Esophagus squamous epithelium (tissue), 5 donors: ENCODE results near the gene CRB3. TPM values are rescaled to one million over a fixed set of nuclear protein-coding genes. Genes with fewer than 3 reads are reported as not detected.

ENCODE experiments used
- DNase-seq: peaks from one replicate; lab custom pipeline; 2025; lab: John Stamatoyannopoulos, UW
- H3K27ac ChIP-seq, 4 donors: fragments of 200-600 bp; sonication (generic); one replicate each; pipeline ENCODE4 v1.5.1; 2016 to 2019; ENCODE audit warnings: mild to moderate bottlenecking in 1 of 4
- H3K27me3 ChIP-seq, 4 donors: fragments of 200-600 bp; sonication (generic); 1 replicate in 3 of 4; 2 replicates in 1 of 4; pipeline versions ENCODE4 v1.5.1 to v1.6.0; 2017 to 2021; ENCODE audit warnings: antibody characterized with exemption in 1 of 4
- H3K36me3 ChIP-seq, 3 donors: fragments of 200-600 bp; sonication (generic); one replicate each; pipeline ENCODE4 v1.5.1; 2016 to 2019
- H3K4me1 ChIP-seq, 3 donors: fragments of 200-600 bp; sonication (generic); one replicate each; pipeline ENCODE4 v1.5.1; 2017 to 2019
- H3K4me3 ChIP-seq, 4 donors: fragments of 200-600 bp; sonication (generic); 1 replicate in 3 of 4; 2 replicates in 1 of 4; pipeline ENCODE4 v1.5.1; 2016 to 2019; ENCODE audit warnings: mild to moderate bottlenecking in 2 of 4, moderate library complexity in 1 of 4
- H3K9me3 ChIP-seq, 3 donors: fragments of 200-600 bp; sonication (generic); one replicate each; pipeline ENCODE4 v1.5.1; 2016 to 2019
- POLR2A ChIP-seq, 4 donors: fragments of 450-650 bp; IDR thresholded peaks; one replicate each; pipeline ENCODE4 v1.6.1; 2017; ENCODE audit warnings: antibody characterized with exemption in 4 of 4, mild to moderate bottlenecking in 4 of 4, moderate library complexity in 3 of 4
- WGBS, 2 donors: methylation state at CpG; one replicate each; pipeline ENCODE4 v1.1.5; 2018; 5-methylcytosine and 5-hydroxymethylcytosine counted together
- intact Hi-C: fragments of 100-400 bp; cut with DNase I; formaldehyde crosslinking; loops from one replicate; pipeline ENCODE4 v1.15.0; 2022
- total RNA-seq, 4 donors: library from RNA; depleted of rRNA; stranded (reverse); fragments of >200 nt; gene quantifications; one replicate each; pipeline ENCODE4 v1.1.0, GENCODE V29; 2016
- TF ChIP-seq, protein P1 (sequence below), 6 experiments: fragments of 450-650 bp in 4 of 6; fragments of 200-600 bp in 2 of 6; sonication (generic) in 2 of 6; IDR thresholded peaks; one replicate each; pipeline ENCODE4 v1.5.1; 2016 to 2019; ENCODE audit warnings: antibody characterized with exemption in 6 of 6, mild to moderate bottlenecking in 4 of 6, moderate library complexity in 4 of 6
- donor health status: DM: yes; HTN: yes; CAD: no.

CRB3 gene
- total RNA-seq, 4 donors from 2014 or later = 42.9 to 61.9 (median 56.2) TPM

DNA sequence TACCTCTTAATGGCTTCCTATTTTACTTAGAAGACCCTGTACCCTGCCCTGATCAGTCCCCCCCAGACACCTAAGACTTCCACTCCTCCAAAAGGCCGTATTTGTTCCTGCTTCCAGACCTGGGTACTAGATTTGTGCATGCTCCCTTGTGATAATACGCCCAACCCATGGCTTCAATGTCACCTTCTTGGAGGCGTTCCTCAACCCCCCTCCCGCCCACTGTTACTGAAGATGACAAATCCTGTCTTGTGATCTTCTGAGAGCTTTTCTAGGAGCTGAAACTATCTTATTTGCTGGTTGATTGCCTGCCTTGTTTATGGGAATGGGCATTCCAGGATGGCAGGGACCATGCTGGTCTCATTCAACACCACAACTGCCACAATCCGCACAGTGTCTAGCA, 13.9 kb upstream of the CRB3 start:
- Histone ChIP-seq H3K9me3 (peaks cover 0 to 14% (median 7%) of the 10 kb centered on the region in 3 donors), H3K36me3 (peaks cover 0 to 80% (median 8%) of the 10 kb centered on the region in 3 donors), H3K27me3 (no peaks in the 10 kb centered on the region), H3K27ac (no peak overlapping the region), H3K4me3 (no peak overlapping the region), H3K4me1 (peaks cover 0 to 8% (median 0%) of the 10 kb centered on the region in 3 donors)
- TF ChIP-seq, protein P1, sequence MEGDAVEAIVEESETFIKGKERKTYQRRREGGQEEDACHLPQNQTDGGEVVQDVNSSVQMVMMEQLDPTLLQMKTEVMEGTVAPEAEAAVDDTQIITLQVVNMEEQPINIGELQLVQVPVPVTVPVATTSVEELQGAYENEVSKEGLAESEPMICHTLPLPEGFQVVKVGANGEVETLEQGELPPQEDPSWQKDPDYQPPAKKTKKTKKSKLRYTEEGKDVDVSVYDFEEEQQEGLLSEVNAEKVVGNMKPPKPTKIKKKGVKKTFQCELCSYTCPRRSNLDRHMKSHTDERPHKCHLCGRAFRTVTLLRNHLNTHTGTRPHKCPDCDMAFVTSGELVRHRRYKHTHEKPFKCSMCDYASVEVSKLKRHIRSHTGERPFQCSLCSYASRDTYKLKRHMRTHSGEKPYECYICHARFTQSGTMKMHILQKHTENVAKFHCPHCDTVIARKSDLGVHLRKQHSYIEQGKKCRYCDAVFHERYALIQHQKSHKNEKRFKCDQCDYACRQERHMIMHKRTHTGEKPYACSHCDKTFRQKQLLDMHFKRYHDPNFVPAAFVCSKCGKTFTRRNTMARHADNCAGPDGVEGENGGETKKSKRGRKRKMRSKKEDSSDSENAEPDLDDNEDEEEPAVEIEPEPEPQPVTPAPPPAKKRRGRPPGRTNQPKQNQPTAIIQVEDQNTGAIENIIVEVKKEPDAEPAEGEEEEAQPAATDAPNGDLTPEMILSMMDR (IDR thresholded peaks at IDR 0.05) = no peak
- TF ChIP-seq POLR2A (IDR thresholded peaks at IDR 0.05) = no peak
- intact Hi-C loops = no loop called here
- DNase-seq = no peak
- WGBS, 2 donors = 97% methylated on average over 5 of the region's 5 CpGs

DNA sequence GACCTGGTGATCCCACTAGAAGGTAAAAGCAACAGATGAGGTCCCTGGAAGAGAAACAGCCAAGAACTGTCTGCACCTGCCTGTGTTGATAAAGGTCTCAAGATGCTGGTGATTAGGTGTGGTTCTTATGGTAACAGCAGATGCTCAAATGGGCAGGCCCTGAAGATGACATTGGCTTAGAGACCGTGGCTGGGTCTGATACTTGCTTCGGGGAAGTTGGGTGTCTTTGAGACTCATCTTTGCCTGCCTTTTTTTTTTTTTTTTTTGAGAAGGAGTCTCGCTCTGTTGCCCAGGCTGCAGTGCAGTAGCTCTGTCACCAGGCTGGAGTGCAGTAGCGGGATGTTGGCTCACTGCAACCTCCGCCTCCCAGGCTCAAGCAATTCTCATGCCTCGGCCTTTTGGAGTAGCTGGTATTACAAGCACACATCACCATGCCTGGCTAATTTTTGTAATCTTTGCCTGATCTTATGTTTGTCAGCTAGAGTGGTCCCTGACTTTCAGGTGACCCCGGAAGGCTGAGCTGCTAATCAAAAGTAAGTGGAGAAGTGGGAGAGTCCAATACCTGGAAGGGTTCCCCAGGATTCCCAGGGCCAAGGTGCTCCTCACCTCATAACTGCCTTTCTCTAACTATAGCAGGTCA, 12.4 kb upstream of the CRB3 start:
- Histone ChIP-seq H3K36me3 (peaks cover 0 to 81% (median 8%) of the 10 kb centered on the region in 3 donors), H3K4me1 (peaks cover 0 to 8% (median 0%) of the 10 kb centered on the region in 3 donors), H3K9me3 (peaks cover 0 to 14% (median 7%) of the 10 kb centered on the region in 3 donors), H3K27me3 (no peaks in the 10 kb centered on the region), H3K4me3 (no peak overlapping the region), H3K27ac (no peak overlapping the region)
- no peak for DNase-seq
- 84 to 88% methylated on average over 5 to 6 of the region's 7 CpGs for WGBS, 2 donors
- TF ChIP-seq POLR2A (IDR thresholded peaks at IDR 0.05) = no peak
- TF ChIP-seq, protein P1 (IDR thresholded peaks at IDR 0.05) = no peak
- intact Hi-C loops = no loop called here

DNA sequence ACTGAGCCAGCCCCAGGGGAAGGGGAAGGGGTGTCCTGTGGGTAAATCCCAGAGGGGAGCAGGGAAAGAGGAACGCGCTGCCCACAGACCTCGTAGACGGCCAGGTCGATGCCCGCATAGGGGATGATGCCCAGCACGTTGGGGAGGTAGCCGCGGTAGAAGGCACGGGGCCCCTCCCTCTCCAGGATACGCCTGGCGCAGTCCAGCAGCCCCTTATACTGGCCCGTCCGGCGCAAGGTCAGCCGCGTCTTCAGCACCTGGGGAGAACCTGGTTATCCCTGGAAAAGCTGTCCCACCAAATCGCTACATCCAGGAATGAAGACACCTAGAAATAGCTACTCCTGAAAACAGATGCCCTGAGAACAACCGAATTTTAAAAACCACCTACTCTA, 11.9 kb upstream of the CRB3 start:
- Histone ChIP-seq H3K4me1 (peaks cover 0 to 8% (median 0%) of the 10 kb centered on the region in 3 donors), H3K36me3 (peaks cover 0 to 81% (median 8%) of the 10 kb centered on the region in 3 donors), H3K27ac (no peak overlapping the region), H3K27me3 (no peaks in the 10 kb centered on the region), H3K9me3 (peaks cover 0 to 14% (median 7%) of the 10 kb centered on the region in 3 donors), H3K4me3 (no peak overlapping the region)
- 93 to 96% methylated on average over 11 to 15 of the region's 19 CpGs for WGBS, 2 donors
- intact Hi-C loops = no loop called here
- TF ChIP-seq, protein P1 (IDR thresholded peaks at IDR 0.05) = no peak
- TF ChIP-seq POLR2A (IDR thresholded peaks at IDR 0.05) = no peak
- no peak for DNase-seq

DNA sequence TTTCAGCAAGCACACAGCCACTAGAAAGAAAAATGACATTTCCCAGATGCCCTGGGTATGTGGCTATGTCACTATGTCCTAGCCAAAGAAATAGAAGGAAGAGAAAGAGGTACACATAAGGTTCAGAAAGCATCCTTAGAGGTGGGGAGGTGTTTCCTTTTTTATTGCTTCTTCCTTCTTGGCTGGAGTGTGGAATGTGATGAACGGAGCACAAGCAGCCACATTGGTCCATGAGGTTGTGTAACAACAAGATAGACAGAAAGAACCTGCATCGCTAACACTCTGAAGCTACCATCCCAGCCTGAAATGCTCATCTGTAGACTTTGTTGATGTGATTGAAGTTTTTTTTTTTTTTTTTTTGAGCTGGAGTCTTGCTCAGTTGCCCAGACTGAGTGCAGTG, 11.2 kb upstream of the CRB3 start:
- intact Hi-C loops = no loop called here
- Histone ChIP-seq H3K27ac (no peak overlapping the region), H3K27me3 (no peaks in the 10 kb centered on the region), H3K4me1 (peaks cover 0 to 4% (median 0%) of the 10 kb centered on the region in 3 donors), H3K4me3 (no peak overlapping the region), H3K36me3 (peaks cover 0 to 77% (median 8%) of the 10 kb centered on the region in 3 donors), H3K9me3 (peaks cover 0 to 14% (median 7%) of the 10 kb centered on the region in 3 donors)
- no peak for TF ChIP-seq POLR2A (IDR thresholded peaks at IDR 0.05)
- TF ChIP-seq, protein P1 (IDR thresholded peaks at IDR 0.05) = no peak
- DNase-seq = no peak
- 98 to 100% methylated on average over 2 of the region's 2 CpGs for WGBS, 2 donors

DNA sequence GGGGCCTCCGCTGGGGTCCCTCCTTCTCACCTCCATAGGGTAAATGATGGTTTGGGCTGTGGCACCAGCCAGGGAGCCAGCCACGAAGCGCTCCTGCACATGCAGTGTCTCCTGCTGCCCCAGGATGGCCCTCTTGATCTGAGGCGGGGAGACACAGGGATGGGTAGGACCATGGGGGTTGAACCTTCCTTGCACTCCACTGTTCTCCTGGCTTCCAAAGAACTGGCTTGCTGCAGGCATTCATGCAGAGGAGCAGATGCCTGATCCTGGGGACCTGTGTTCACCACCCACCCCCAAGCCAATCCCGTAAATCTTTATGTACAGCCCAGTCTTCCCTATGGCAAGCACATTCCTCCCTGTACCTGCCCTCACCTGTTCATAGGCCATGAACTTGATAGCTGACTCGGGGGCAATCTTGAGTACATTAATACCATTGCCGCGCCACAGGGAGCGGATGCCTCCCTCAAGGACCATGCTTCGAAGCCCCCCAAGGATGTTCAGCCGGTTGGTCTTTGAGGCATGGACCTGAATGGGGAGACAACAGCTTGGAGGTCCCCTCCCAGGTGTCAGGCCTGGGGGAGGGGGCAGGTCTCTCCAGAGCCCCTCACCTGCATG, 10.0 kb upstream of the CRB3 start:
- no peaks in the 10 kb centered on the region for H3K27me3 ChIP-seq
- H3K4me1 ChIP-seq = peaks cover 0 to 15% (median 10%) of the 10 kb centered on the region in 3 donors
- 96 to 98% methylated on average over 5 to 8 of the region's 11 CpGs for WGBS, 2 donors
- DNase-seq = no peak
- intact Hi-C loops = no loop called here
- peaks cover 0 to 14% (median 7%) of the 10 kb centered on the region in 3 donors for H3K9me3 ChIP-seq
- H3K4me3 ChIP-seq = no peak overlapping the region
- no peak for TF ChIP-seq POLR2A (IDR thresholded peaks at IDR 0.05)
- TF ChIP-seq, protein P1 (IDR thresholded peaks at IDR 0.05) = no peak
- no peak overlapping the region for H3K27ac ChIP-seq
- peaks cover 0 to 77% (median 8%) of the 10 kb centered on the region in 3 donors for H3K36me3 ChIP-seq
